ENCODE data around the gene FAM89B. TPM values are rescaled to one million over a fixed set of nuclear protein-coding genes. Genes with fewer than 3 reads are reported as not detected.

Gene FAM89B
- total RNA-seq, 1 donor from 2014 or later = 184 TPM

GRCh38 chr11:65525546-65526480 lies 46.5 kb upstream of the FAM89B start:
- peaks cover 2% of the 10 kb centered on the region for H3K27me3 Mint-ChIP-seq (ENCODE audit: unreplicated experiment)
- H3K4me3 Mint-ChIP-seq (ENCODE audit: unreplicated experiment) = peak overlapping the region; percentile 92
- H3K36me3 Mint-ChIP-seq (ENCODE audit: unreplicated experiment) = no peaks in the 10 kb centered on the region
- H3K9me3 Mint-ChIP-seq (ENCODE audit: unreplicated experiment) = peaks cover 1% of the 10 kb centered on the region
- peak overlapping the region; percentile 20 for H3K27ac Mint-ChIP-seq (ENCODE audit: unreplicated experiment)
- H3K4me1 Mint-ChIP-seq (ENCODE audit: low read depth, unreplicated experiment) = peaks cover 9% of the 10 kb centered on the region
- TF ChIP-seq CTCF (IDR thresholded peaks at IDR 0.05; ENCODE audit: partially characterized antibody, unreplicated experiment) = no peak
- DNase-seq = no peak

- Mint-ChIP-seq H3K9me3 (ENCODE audit: unreplicated experiment) (peaks cover 1% of the 10 kb centered on the region), H3K27me3 (ENCODE audit: unreplicated experiment) (peaks cover 2% of the 10 kb centered on the region), H3K4me1 (ENCODE audit: low read depth, unreplicated experiment) (peaks cover 9% of the 10 kb centered on the region), H3K27ac (ENCODE audit: unreplicated experiment) (no peak overlapping the region), H3K4me3 (ENCODE audit: unreplicated experiment) (peak overlapping the region; percentile 49), H3K36me3 (ENCODE audit: unreplicated experiment) (no peaks in the 10 kb centered on the region)
- no peak for TF ChIP-seq CTCF (IDR thresholded peaks at IDR 0.05; ENCODE audit: partially characterized antibody, unreplicated experiment)
- no peak for DNase-seq
Measured at GRCh38 chr11:65526744-65527143, 45.6 kb upstream of the FAM89B start.

GRCh38 chr11:65528819-65529350 lies 43.5 kb upstream of the FAM89B start:
- Mint-ChIP-seq H3K27ac (ENCODE audit: unreplicated experiment) (no peak overlapping the region), H3K4me3 (ENCODE audit: unreplicated experiment) (no peak overlapping the region)
- no peak for DNase-seq

GRCh38 chr11:65529475-65530156 lies 42.7 kb upstream of the FAM89B start:
- H3K27me3 Mint-ChIP-seq (ENCODE audit: unreplicated experiment) = peaks cover 2% of the 10 kb centered on the region
- H3K27ac Mint-ChIP-seq (ENCODE audit: unreplicated experiment) = no peak overlapping the region
- DNase-seq = no peak
- no peak overlapping the region for H3K4me3 Mint-ChIP-seq (ENCODE audit: unreplicated experiment)
- peaks cover 4% of the 10 kb centered on the region for H3K4me1 Mint-ChIP-seq (ENCODE audit: low read depth, unreplicated experiment)
- no peaks in the 10 kb centered on the region for H3K36me3 Mint-ChIP-seq (ENCODE audit: unreplicated experiment)
- TF ChIP-seq CTCF (IDR thresholded peaks at IDR 0.05; ENCODE audit: partially characterized antibody, unreplicated experiment) = no peak
- H3K9me3 Mint-ChIP-seq (ENCODE audit: unreplicated experiment) = peaks cover 1% of the 10 kb centered on the region

More at GRCh38 chr11:65528819-65529350, 43.5 kb upstream of the FAM89B start:
- Mint-ChIP-seq H3K9me3 (ENCODE audit: unreplicated experiment) (peaks cover 1% of the 10 kb centered on the region), H3K4me1 (ENCODE audit: low read depth, unreplicated experiment) (peaks cover 6% of the 10 kb centered on the region), H3K27me3 (ENCODE audit: unreplicated experiment) (peaks cover 2% of the 10 kb centered on the region), H3K36me3 (ENCODE audit: unreplicated experiment) (no peaks in the 10 kb centered on the region)
- no peak for TF ChIP-seq CTCF (IDR thresholded peaks at IDR 0.05; ENCODE audit: partially characterized antibody, unreplicated experiment)

Measured in glutamatergic neuron (in vitro differentiated cells).